Progenitor cell of endocrine pancreas (in vitro differentiated cells): Measurements from ENCODE around the gene SUFU. TPM values are rescaled to one million over a fixed set of nuclear protein-coding genes. Genes with fewer than 3 reads are reported as not detected.
"Not testable (repeated sequence)": the region's sequence is repeated elsewhere in the genome, so short reads cannot be mapped to it uniquely, and the experiment has no call there.

Experiments used
- DNase-seq: peaks from one replicate; pipeline ENCODE4 v3.0.0; 2021; ENCODE audit warnings: low spot score; ENCODE audit not compliant: unreplicated experiment
- H3K27ac Mint-ChIP-seq: 2 replicates; pipeline ENCODE4 v1.8.0; 2021; ENCODE audit warnings: mild to moderate bottlenecking, moderate library complexity, mixed read lengths
- H3K27me3 Mint-ChIP-seq: 2 replicates; pipeline ENCODE4 v1.8.0; 2021; ENCODE audit warnings: mixed read lengths
- H3K36me3 Mint-ChIP-seq: 2 replicates; pipeline ENCODE4 v1.8.0; 2022; ENCODE audit warnings: mixed read lengths; ENCODE audit not compliant: insufficient read depth
- H3K4me1 Mint-ChIP-seq: 2 replicates; pipeline ENCODE4 v1.8.0; 2021; ENCODE audit warnings: low read depth, mixed read lengths
- H3K4me3 Mint-ChIP-seq: 2 replicates; pipeline ENCODE4 v1.8.0; 2021; ENCODE audit warnings: low read depth, mild to moderate bottlenecking, moderate library complexity, mixed read lengths
- H3K9me3 Mint-ChIP-seq: 2 replicates; pipeline ENCODE4 v1.8.0; 2021; ENCODE audit warnings: low read depth, mixed read lengths
- total RNA-seq: library from RNA; stranded (reverse); gene quantifications from 2 replicates; pipeline ENCODE4 v1.2.1, GENCODE V29; 2021
- TF ChIP-seq, protein P1 (sequence below): fragments of 200-600 bp; sonication (generic); IDR thresholded peaks from one replicate; pipeline ENCODE4 v1.5.0; 2021; ENCODE audit warnings: antibody characterized with exemption, mild to moderate bottlenecking; ENCODE audit not compliant: unreplicated experiment

The SUFU gene
- total RNA-seq, 1 donor from 2014 or later, result 25.8 TPM

DNA sequence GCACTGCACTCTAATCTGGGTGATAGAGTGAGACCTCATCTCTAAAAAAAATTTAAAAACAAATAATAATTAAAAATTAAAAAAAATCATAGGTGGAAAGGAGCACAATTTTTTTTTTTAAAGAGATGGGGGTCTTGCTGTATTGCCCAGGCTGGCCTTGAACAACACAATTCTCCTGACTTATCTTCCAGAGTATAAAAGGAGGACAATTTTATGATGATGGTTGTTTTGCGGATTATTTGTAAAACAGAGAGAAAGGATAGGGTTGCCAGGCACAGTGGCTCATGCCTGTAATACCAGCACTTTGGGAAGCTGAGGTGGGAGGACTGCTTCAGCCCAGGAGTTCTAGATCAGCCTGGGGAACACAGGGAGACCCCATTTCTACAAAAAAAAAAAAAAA lies 6.2 kb upstream of the SUFU start:
- H3K4me3 Mint-ChIP-seq, result no peak overlapping the region
- H3K9me3 Mint-ChIP-seq, result no peaks in the 10 kb centered on the region
- DNase-seq, result no peak
- peaks cover 1% of the 10 kb centered on the region for H3K36me3 Mint-ChIP-seq
- no peaks in the 10 kb centered on the region for H3K27me3 Mint-ChIP-seq
- TF ChIP-seq, protein P1, sequence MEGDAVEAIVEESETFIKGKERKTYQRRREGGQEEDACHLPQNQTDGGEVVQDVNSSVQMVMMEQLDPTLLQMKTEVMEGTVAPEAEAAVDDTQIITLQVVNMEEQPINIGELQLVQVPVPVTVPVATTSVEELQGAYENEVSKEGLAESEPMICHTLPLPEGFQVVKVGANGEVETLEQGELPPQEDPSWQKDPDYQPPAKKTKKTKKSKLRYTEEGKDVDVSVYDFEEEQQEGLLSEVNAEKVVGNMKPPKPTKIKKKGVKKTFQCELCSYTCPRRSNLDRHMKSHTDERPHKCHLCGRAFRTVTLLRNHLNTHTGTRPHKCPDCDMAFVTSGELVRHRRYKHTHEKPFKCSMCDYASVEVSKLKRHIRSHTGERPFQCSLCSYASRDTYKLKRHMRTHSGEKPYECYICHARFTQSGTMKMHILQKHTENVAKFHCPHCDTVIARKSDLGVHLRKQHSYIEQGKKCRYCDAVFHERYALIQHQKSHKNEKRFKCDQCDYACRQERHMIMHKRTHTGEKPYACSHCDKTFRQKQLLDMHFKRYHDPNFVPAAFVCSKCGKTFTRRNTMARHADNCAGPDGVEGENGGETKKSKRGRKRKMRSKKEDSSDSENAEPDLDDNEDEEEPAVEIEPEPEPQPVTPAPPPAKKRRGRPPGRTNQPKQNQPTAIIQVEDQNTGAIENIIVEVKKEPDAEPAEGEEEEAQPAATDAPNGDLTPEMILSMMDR, result no peak
- H3K27ac Mint-ChIP-seq, result no peak overlapping the region
- H3K4me1 Mint-ChIP-seq, result peaks cover 9% of the 10 kb centered on the region

DNA sequence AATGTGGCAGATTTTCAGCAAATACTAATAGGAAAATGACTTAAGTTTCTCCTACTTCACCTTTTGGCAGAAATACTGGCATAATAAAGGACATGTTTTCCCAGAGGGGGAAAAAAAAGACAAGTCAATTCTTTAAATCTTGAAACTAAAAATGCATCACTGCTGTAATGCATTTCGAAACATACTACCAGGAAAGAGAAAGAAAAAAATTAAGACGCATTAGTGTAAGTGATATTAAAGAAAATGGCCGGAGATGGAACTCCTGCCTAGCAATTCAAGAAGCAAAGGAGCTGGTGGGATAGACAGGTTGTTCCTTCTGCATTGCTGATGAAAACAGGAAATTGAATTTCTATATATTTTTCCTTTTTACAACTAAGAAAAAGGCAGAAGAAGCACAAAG lies 4.4 kb upstream of the SUFU start:
- DNase-seq, result no peak
- Mint-ChIP-seq H3K9me3 (no peaks in the 10 kb centered on the region), H3K27me3 (no peaks in the 10 kb centered on the region), H3K4me1 (peaks cover 1% of the 10 kb centered on the region), H3K4me3 (no peak overlapping the region), H3K27ac (no peak overlapping the region), H3K36me3 (no peaks in the 10 kb centered on the region)
- TF ChIP-seq, protein P1, result no peak

DNA sequence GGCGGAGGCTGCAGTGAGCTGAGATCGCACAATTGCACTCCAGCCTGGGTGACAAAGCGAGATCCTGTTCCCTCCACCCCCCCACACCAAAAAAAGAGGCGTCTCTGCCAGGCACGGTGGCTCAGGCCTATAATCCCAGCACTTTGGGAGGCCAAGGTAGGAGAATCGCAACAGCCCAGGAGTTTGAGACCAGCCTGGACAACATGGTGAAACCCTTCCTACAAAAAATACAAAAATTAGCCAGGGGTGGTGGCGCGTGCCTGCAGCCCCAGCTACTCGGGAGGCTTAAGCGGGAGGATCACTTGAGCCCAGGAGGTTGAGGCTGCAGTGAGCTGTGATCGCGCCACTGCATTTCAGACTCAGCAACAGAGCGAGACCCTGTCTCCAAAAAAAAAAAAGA lies 3.1 kb upstream of the SUFU start:
- DNase-seq, H3K36me3 Mint-ChIP-seq, H3K9me3 Mint-ChIP-seq, H3K27ac Mint-ChIP-seq, H3K27me3 Mint-ChIP-seq, H3K4me3 Mint-ChIP-seq: not testable (repeated sequence)
- peaks cover 10% of the 10 kb centered on the region for H3K4me1 Mint-ChIP-seq

DNA sequence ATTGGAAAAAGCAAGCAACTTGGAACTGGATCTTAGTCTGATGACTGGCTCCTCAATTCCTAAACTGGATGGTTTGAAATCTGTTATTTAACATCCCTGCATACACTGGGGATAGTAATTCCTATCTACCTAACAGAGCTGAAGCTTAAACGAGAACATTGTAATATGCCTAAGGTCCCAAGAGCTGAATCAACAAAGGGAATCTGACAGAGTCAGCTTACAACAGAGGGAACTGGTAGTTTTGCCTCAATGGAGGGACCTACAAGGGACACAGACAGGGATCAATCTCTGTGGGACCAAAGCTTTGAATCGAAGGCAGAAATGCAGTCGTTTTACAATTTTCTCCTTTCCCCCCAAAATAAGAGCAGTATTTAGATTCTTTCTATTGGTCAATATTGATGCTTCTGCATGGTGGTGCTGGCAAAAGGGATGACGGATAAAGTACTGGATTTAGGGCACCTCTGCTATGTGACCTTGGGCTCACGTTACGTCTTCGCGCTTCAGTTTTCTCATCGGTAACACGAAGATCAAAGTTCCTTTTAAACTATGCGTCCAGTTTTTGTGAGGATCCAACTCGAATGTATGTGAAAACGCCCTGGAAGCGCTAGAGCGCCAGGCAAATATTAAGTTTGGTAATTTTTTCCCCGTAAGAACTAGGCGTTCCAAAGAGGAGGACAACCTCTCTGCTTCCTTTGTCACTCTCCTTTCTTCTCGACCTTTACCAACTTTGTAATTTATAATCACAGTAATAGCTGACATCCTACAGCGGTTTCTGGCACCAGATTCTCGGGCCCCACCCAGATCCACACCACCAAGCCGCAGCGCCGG lies 2.4 kb upstream of the SUFU start:
- TF ChIP-seq, protein P1, result no peak
- DNase-seq, result no peak
- peaks cover 10% of the 10 kb centered on the region for H3K4me1 Mint-ChIP-seq
- H3K9me3 Mint-ChIP-seq, result no peaks in the 10 kb centered on the region
- H3K36me3 Mint-ChIP-seq, result no peaks in the 10 kb centered on the region
- no peak overlapping the region for H3K4me3 Mint-ChIP-seq
- no peaks in the 10 kb centered on the region for H3K27me3 Mint-ChIP-seq
- no peak overlapping the region for H3K27ac Mint-ChIP-seq

DNA sequence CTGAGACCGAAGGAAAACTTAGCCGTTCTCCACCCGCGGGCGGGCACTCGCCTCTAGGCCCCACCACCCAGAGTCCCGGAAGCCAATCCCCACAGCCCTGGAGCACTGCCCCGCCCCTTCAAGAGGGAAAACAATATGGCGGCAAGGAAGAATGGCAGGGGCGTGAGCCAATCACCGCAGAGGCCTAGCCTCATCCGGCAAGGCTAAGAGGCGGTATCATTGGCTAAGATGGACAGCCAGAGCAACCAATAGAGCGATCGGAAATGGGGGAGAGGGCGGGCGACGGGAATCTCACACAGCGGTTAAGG lies 1.8 kb upstream of the SUFU start:
- H3K27ac Mint-ChIP-seq, result no peak overlapping the region
- DNase-seq, result peak; percentile 97
- TF ChIP-seq, protein P1, result no peak
- no peaks in the 10 kb centered on the region for H3K9me3 Mint-ChIP-seq
- H3K4me1 Mint-ChIP-seq, result peaks cover 11% of the 10 kb centered on the region
- peaks cover under 1% of the 10 kb centered on the region for H3K36me3 Mint-ChIP-seq
- no peaks in the 10 kb centered on the region for H3K27me3 Mint-ChIP-seq
- H3K4me3 Mint-ChIP-seq, result no peak overlapping the region
